Stimulated activated CD4-positive, alpha-beta T cell treated with anti-CD3 and anti-CD28 coated beads, Interleukin-4, amount 100 ng/mL, for 1 hour (primary cell): ENCODE measurements around the gene SCGB1C2.
"Not testable (repeated sequence)": the region's sequence is repeated elsewhere in the genome, so short reads cannot be mapped to it uniquely, and the experiment has no call there.

Experiments used
- DNase-seq: peaks from one replicate; pipeline ENCODE4 v3.0.0-alpha.2; 2020

The SCGB1C2 gene

DNA sequence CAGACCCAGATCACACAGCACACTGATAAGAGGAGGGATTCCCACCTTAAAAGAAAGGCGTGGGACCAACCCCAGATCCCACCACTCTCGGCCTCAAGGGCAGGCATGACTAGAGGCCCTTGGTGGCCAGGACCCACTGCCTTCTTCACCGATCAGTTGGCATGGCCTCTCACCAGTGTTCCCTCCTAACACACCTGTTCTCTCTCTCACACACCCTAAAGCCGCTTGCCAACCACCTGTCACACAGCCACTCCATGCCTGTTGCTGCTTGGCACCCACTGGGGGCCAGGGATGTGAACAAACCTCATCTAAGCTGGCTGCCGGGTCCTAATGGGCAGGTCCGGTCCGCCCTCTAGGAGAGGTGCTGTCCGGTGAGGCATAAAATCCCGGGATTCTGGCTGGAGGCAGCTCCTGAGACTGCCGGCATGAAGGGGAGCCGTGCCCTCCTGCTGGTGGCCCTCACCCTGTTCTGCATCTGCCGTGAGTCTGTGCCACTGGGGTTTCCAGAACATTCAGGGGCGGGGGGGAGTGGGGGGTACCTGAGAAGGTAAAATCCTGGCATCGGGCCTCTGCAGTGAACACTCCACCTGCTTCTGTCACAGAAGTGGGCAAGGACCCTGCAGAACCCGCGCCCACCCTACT is at the start of gene SCGB1C2:
Gene SCGB1C2, plus strand, starts transcription at position 404 of the 642 bp plus-strand sequence. Its CDS starts 22 bp downstream, at position 426.
- DNase-seq, result not testable (repeated sequence)

GRCh38 chr17:113111-113510 is 24.3 kb upstream of the SCGB1C2 start:
- DNase-seq, result not testable (repeated sequence)

- not testable (repeated sequence) for DNase-seq
Observed at GRCh38 chr17:118339-118917, 18.9 kb upstream of the SCGB1C2 start.

GRCh38 chr17:133932-134331 is 3.4 kb upstream of the SCGB1C2 start:
- not testable (repeated sequence) for DNase-seq

GRCh38 chr17:134332-134785 is 3.0 kb upstream of the SCGB1C2 start:
- not testable (repeated sequence) for DNase-seq

DNA sequence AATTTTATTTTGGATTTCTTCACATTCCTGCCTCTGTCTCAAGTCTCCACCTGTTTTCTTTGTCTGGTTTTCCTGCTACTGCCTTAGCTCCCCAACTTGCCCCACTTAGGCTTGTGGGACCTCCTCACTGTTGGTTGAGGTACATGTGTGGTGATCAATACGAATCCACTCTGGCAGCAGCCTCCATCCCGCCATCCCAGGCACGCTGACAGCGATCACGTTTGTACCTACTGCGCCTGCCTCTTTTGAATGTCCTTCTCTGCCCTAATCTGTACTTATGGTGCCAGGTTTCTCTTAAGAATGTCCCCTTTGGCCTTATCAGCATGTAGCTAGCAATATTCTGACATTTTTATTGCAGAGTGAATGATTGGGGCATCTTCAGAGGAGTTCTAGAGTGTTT is 2.3 kb upstream of the SCGB1C2 start:
- DNase-seq, result not testable (repeated sequence)

DNA sequence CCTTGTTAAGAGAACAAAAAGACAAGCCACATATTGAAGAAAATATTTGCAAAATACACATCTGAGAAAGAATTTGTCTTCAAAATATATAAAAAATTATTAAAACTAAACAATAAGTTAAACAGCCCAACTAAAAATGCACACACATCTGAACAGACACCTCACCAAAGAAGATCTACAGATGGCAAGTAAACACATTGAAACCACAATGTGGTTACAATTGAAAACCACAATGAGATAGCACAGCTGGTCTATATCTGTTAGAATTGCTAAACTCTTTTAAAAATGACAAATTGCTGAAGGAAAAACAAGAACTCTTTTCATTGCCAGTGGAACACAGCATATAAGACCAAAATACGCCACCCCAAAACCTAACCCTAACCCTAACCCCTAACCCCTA is 1.5 kb upstream of the SCGB1C2 start:
- DNase-seq, result not testable (repeated sequence)

DNA sequence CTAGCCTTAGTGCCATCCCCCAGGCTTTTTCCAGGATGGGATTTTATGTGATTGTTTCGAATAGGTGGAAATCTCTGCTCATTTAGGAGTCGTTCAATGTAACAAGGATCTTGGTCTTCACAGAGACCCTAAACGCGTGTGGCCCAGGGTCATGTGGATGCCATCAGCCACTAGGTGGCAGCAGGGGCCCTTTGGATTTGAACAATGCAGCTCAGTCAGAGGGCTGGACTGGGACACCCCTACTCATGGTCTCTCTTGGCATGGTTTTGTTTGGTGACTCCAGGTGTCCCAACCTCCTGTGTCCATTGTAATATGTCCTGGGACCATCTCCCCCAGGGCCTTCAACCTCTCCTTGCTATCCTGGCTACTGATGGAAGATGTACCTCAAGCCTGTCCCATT is 838 bp upstream of the SCGB1C2 start:
- DNase-seq, result peak; percentile 75

- not testable (repeated sequence) for DNase-seq
Observed at GRCh38 chr17:139401-140205, 2.2 kb downstream of the SCGB1C2 start.

DNA sequence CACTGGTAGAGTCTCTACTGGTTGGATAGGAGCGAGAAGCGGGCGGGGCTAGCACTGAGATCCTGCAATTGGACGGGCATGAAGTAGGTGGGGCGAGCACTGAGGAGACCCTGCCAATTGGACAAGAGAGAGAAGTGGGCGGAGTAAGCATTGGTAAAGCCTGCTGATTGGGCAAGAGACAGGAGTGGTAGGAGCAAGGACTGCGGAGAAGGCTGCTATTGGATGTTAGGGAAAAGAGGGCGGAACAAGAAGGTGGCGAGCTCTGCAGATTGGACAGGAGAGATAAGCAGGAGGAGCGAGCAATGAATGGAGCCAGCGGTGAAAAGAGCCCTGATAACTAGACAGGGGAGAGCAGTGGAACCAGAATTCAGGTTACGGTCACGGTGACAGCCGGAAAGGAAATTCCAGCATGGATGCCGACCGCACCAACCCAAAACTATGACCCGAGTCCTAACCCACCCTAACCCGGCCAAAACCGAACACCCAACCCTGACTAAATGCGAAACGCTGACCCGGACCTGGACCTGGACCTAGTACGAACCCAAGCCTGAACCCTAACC is 4.8 kb downstream of the SCGB1C2 start:
- peak; percentile 34 for DNase-seq

- no peak for DNase-seq
Observed at GRCh38 chr17:142876-143784, 5.8 kb downstream of the SCGB1C2 start.

GRCh38 chr17:143785-144281 is 6.5 kb downstream of the SCGB1C2 start:
- peak; percentile 88 for DNase-seq

GRCh38 chr17:144936-145670 is 7.7 kb downstream of the SCGB1C2 start:
- no peak for DNase-seq

DNA sequence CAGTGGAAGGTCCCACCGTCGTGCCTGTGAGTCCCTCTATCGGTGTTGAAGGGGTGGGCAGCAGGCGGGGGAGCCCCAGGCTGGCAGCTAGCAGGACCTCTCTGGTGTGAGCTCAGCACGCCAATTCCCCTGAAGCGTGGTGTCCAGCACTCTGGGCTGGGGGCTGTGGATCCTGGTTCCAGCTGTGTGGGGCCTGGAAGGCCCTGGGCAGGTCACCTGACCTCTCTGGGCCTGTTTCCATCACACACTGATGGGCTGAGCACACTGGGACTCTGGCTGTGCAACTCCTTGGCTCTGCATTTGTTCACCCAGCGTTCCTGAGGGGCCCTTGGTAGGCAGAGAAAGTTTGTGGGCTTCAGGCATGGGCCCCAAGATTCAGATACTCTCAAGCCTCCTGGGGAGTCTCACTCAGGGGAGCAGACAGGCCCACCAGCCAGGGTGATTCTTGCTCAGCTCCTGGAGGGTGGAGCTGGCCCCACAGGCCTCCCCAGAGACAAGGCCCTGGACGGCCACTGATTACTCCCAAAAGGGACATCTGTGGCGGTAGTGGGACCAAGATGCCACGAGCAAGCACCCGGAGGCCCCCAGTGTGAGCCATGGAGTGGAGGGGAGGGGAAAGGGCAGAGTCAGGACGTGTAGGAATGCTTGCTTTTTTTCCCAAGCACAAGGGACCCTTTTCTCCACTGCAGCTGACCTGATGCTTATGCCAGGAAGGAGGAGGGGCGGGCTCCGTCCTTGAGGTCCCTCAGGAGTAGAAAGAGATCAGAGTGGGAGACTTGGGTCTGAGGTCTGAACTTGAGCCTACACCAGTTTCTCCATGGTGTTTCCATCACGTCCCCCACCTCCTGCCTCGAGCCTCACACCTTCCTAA is 8.5 kb downstream of the SCGB1C2 start:
- no peak for DNase-seq

- no peak for DNase-seq
Observed at GRCh38 chr17:146546-146945, 9.2 kb downstream of the SCGB1C2 start.

DNA sequence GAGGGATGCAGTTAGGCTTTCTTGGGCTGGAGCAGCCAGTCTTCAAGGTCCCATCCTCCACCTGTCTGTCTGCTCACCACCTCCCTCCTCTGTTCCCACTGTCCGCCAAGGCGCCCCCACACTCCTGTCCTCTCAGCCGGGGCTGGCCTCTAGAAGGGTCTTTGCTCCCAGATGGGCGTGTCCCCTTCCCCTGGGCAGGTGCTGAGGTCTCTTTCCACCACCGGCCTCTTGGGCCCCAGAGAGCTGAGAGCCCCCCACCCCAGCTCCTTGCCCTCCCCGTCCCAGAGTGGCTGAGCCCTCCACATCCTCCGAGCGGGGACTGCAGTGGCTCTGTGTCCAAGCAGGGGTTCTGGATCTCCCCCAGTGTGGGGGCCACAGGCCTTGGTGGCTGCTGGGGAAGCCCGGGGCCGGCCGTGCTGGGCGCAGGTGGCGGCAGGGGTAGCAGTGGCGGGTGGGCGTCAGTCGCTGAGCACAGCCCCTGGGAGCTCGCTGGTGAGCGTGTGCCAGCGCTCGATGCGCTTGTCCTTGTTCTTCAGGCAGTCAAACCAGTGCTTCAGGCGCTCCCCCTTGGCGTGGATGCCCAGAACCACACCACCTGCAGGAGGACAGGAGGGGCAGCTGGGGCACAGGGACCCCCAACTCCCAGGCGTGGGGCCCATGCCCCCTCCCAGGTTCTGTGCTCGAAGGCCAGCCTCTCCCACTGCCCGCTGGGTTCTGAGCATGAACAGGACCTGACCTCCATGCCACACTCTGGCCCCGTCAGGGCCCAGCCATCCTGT is 9.8 kb downstream of the SCGB1C2 start:
- DNase-seq, result no peak

- DNase-seq, result no peak
Observed at GRCh38 chr17:147796-148740, 10.7 kb downstream of the SCGB1C2 start.

DNA sequence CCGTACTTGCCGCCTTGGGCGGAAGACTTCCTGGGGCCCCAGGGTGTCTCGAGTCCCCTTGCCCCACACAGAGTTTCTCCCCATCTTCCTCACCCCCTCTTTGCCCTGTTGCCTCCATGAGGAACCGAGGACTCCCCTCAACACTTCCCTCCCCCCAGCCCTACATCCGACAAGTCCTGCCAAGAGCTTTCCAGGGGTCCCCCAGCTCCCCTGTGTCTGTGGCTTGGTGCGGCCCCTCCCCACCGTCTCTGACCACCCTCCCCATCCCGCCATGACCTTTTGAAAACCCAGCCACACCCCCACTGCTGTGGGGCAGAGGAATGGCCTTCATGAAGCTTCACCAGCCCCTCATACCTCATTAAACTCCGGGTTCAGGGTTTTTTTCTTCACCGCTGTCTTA is 11.4 kb downstream of the SCGB1C2 start:
- DNase-seq, result no peak
